OCI-LY3 (cell line): ENCODE measurements around the gene NBEA.
"Not testable (repeated sequence)": the region's sequence is repeated elsewhere in the genome, so short reads cannot be mapped to it uniquely, and the experiment has no call there.

Source experiments
- H2AFZ ChIP-seq: fragments of 200-600, 300-600 bp; shearing (Covaris generic); 2 replicates; pipeline ENCODE4 v1.6.0; 2014; ENCODE audit warnings: antibody characterized with exemption, low read depth, low read length
- H3K27ac ChIP-seq: fragments of 200-600, 300-600 bp; sonication (generic); 2 replicates; pipeline ENCODE4 v1.5.1; 2014; ENCODE audit warnings: mild to moderate bottlenecking, low read length, moderate library complexity, mixed read lengths
- H3K27me3 ChIP-seq: fragments of 200-600, 300-600 bp; sonication (generic); 2 replicates; pipeline ENCODE4 v1.6.1; 2014; ENCODE audit warnings: low read depth, low read length, mixed read lengths
- H3K36me3 ChIP-seq: fragments of 200-600, 300-600 bp; sonication (generic); replicated peaks from 2 replicates; pipeline ENCODE3; 2014; ENCODE audit warnings: low read depth, low read length, mixed read lengths
- H3K4me1 ChIP-seq: fragments of 300-600, 200-600 bp; sonication (generic); 2 replicates; pipeline ENCODE4 v1.6.1; 2014; ENCODE audit warnings: low read length, mixed read lengths
- H3K4me2 ChIP-seq: fragments of 200-600, 300-600 bp; sonication (generic); 2 replicates; pipeline ENCODE4 v1.6.1; 2014; ENCODE audit warnings: low read length, mixed read lengths
- H3K4me3 ChIP-seq: fragments of 300-600, 200-600 bp; sonication (generic); 2 replicates; pipeline ENCODE4 v1.5.1; 2014; ENCODE audit warnings: antibody characterized with exemption, mild to moderate bottlenecking, low read length, moderate library complexity
- H3K79me2 ChIP-seq: fragments of 300-600, 200-600 bp; shearing (Covaris generic); 2 replicates; pipeline ENCODE4 v1.6.1; 2014; ENCODE audit warnings: mild to moderate bottlenecking, low read length, mixed read lengths
- H3K9ac ChIP-seq: fragments of 300-600, 200-600 bp; shearing (Covaris generic); 2 replicates; pipeline ENCODE4 v1.6.0; 2014; ENCODE audit warnings: mild to moderate bottlenecking, low read length, moderate library complexity
- H3K9me3 ChIP-seq: fragments of 200-600, 300-600 bp; shearing (Covaris generic); 2 replicates; pipeline ENCODE4 v1.6.1; 2014; ENCODE audit warnings: low read length, mixed read lengths; ENCODE audit not compliant: insufficient read depth
- H4K20me1 ChIP-seq: fragments of 200-600, 300-600 bp; sonication (generic); 2 replicates; pipeline ENCODE4 v1.6.1; 2016; ENCODE audit warnings: low read length, mixed read lengths; ENCODE audit not compliant: insufficient read depth
- CTCF ChIP-seq: fragments of 200-600, 300-600 bp; sonication (generic); IDR thresholded peaks from 2 replicates; pipeline ENCODE4 v1.5.1; 2014; ENCODE audit warnings: antibody characterized with exemption, low read length, low read depth
- EZH2phosphoT487 ChIP-seq: fragments of 200-600 bp; shearing (Covaris generic); IDR thresholded peaks from 2 replicates; pipeline ENCODE4 v1.6.1; 2018; ENCODE audit warnings: antibody characterized with exemption, mixed run types, low read depth

NBEA gene

DNA sequence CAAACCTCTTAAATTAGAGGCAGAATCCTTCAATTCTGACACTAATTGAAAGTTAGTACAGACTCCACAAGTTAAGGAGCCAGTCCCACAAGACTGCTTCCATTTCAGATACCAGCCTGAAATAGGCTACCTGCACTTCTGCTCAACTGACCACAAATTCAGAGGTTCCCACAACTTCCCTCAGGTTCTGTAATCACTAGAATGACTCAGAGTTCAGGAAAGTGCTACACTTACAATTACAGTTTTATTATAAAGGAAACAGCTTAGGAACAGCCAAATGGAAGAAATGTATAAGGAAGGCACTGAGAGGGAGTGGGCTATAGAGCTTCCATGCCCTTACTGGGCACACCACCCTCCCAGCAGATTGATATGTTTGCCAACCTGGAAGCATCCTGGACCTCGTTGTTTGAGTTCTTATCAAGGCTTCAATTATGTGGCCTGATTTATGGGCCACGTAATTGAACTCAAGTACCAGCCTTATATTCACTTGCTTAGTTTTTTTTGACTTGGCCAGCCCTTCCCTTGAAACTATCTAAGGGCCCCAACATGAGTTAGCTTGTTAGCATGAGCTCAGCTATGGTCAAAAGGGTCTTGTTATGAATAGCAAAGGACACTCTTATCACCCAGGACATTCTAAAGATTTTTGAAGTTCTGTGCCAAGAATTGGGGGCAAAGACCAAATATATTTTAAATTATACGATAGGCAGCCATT, 25.9 kb downstream of the NBEA start:
- Histone ChIP-seq H3K79me2 (no peaks in the 10 kb centered on the region), H3K4me2 (no peak overlapping the region), H3K27me3 (no peaks in the 10 kb centered on the region), H3K36me3 (no peaks in the 10 kb centered on the region), H2AFZ (no peak overlapping the region), H4K20me1 (no peaks in the 10 kb centered on the region), H3K4me3 (no peak overlapping the region), H3K4me1 (no peaks in the 10 kb centered on the region), H3K9ac (no peak overlapping the region), H3K27ac (no peak overlapping the region), H3K9me3 (no peaks in the 10 kb centered on the region)
- TF ChIP-seq CTCF: no peak
- no peak for TF ChIP-seq EZH2phosphoT487

GRCh38 chr13:34969539-34969938, 27.5 kb downstream of the NBEA start:
- H3K4me1 ChIP-seq, H3K9ac ChIP-seq, H3K27me3 ChIP-seq, H3K79me2 ChIP-seq, H4K20me1 ChIP-seq, H3K4me3 ChIP-seq, H3K4me2 ChIP-seq, H2AFZ ChIP-seq, H3K27ac ChIP-seq, H3K9me3 ChIP-seq, H3K36me3 ChIP-seq: not testable (repeated sequence)

- H3K4me3 ChIP-seq: no peak overlapping the region
- no peaks in the 10 kb centered on the region for H3K36me3 ChIP-seq
- no peaks in the 10 kb centered on the region for H3K27me3 ChIP-seq
- no peak overlapping the region for H2AFZ ChIP-seq
- no peaks in the 10 kb centered on the region for H3K79me2 ChIP-seq
- no peaks in the 10 kb centered on the region for H3K9me3 ChIP-seq
- H3K9ac ChIP-seq: no peak overlapping the region
- H4K20me1 ChIP-seq: no peaks in the 10 kb centered on the region
- no peak overlapping the region for H3K4me2 ChIP-seq
- no peaks in the 10 kb centered on the region for H3K4me1 ChIP-seq
- no peak overlapping the region for H3K27ac ChIP-seq
- no peak for TF ChIP-seq CTCF
These were observed 28.9 kb downstream of the NBEA start for GRCh38 chr13:34970961-34971360.

GRCh38 chr13:34971473-34971872, 29.4 kb downstream of the NBEA start:
- no peaks in the 10 kb centered on the region for H3K4me1 ChIP-seq

GRCh38 chr13:34985199-34985598, 43.1 kb downstream of the NBEA start:
- H3K27me3 ChIP-seq, H3K9ac ChIP-seq, H3K79me2 ChIP-seq, H3K27ac ChIP-seq, H3K4me2 ChIP-seq, H4K20me1 ChIP-seq, H3K4me1 ChIP-seq, H2AFZ ChIP-seq, H3K4me3 ChIP-seq: not testable (repeated sequence)
- Histone ChIP-seq H3K36me3 (peaks cover 11% of the 10 kb centered on the region), H3K9me3 (peaks cover 12% of the 10 kb centered on the region; the same call in 1 of the 2 replicates)

More at GRCh38 chr13:34971473-34971872, 29.4 kb downstream of the NBEA start:
- Histone ChIP-seq H3K9ac (no peak overlapping the region), H3K27ac (no peak overlapping the region), H3K79me2 (no peaks in the 10 kb centered on the region), H3K4me3 (no peak overlapping the region), H2AFZ (no peak overlapping the region), H3K36me3 (no peaks in the 10 kb centered on the region), H3K4me2 (no peak overlapping the region), H3K9me3 (no peaks in the 10 kb centered on the region), H3K27me3 (no peaks in the 10 kb centered on the region), H4K20me1 (no peaks in the 10 kb centered on the region)
- no peak for TF ChIP-seq EZH2phosphoT487
- TF ChIP-seq CTCF: no peak
